ENCODE results near the gene SLC16A3. TPM values are rescaled to one million over a fixed set of nuclear protein-coding genes. Genes with fewer than 3 reads are reported as not detected.

Gene SLC16A3
- total RNA-seq, 1 experiment from 2014 or later = 22.2 TPM

- DNase-seq (ENCODE audit: low spot score) = peak; percentile 94
These were observed 38.9 kb downstream of the SLC16A3 start for GRCh38 chr17:82267575-82268379.

GRCh38 chr17:82269138-82269881, 40.5 kb downstream of the SLC16A3 start:
- DNase-seq (ENCODE audit: low spot score) = no peak

GRCh38 chr17:82269882-82270500, 41.1 kb downstream of the SLC16A3 start:
- DNase-seq (ENCODE audit: low spot score) = no peak

GRCh38 chr17:82270651-82271050, 41.8 kb downstream of the SLC16A3 start:
- no peak for DNase-seq (ENCODE audit: low spot score)

GRCh38 chr17:82271401-82271800, 42.6 kb downstream of the SLC16A3 start:
- no peak for DNase-seq (ENCODE audit: low spot score)

- no peak for DNase-seq (ENCODE audit: low spot score)
These were observed 43.9 kb downstream of the SLC16A3 start for GRCh38 chr17:82272495-82273326.

- peak; percentile 80 for DNase-seq (ENCODE audit: low spot score)
These were observed 44.7 kb downstream of the SLC16A3 start, which contains the start of gene CSNK1D for GRCh38 chr17:82273327-82274133. Gene CSNK1D (minus strand): TSS chr17:82273700. CDS start chr17:82273381, 319 bp downstream.

GRCh38 chr17:82274134-82275020, 45.5 kb downstream of the SLC16A3 start:
- no peak for DNase-seq (ENCODE audit: low spot score)

GRCh38 chr17:82275326-82275725, 46.5 kb downstream of the SLC16A3 start:
- DNase-seq (ENCODE audit: low spot score) = no peak

GRCh38 chr17:82276938-82277337, 48.1 kb downstream of the SLC16A3 start:
- DNase-seq (ENCODE audit: low spot score) = no peak

GRCh38 chr17:82277851-82278250, 49.0 kb downstream of the SLC16A3 start:
- DNase-seq (ENCODE audit: low spot score) = no peak

GRCh38 chr17:82278308-82278707, 49.5 kb downstream of the SLC16A3 start:
- no peak for DNase-seq (ENCODE audit: low spot score)

GRCh38 chr17:82278786-82279391, 50.0 kb downstream of the SLC16A3 start:
- DNase-seq (ENCODE audit: low spot score) = no peak

- DNase-seq (ENCODE audit: low spot score) = no peak
These were observed 51.7 kb downstream of the SLC16A3 start for GRCh38 chr17:82280537-82280936.

GRCh38 chr17:82281076-82281475, 52.2 kb downstream of the SLC16A3 start:
- no peak for DNase-seq (ENCODE audit: low spot score)

GRCh38 chr17:82281502-82282238, 52.8 kb downstream of the SLC16A3 start:
- DNase-seq (ENCODE audit: low spot score) = peak; percentile 86

- no peak for DNase-seq (ENCODE audit: low spot score)
These were observed 53.7 kb downstream of the SLC16A3 start for GRCh38 chr17:82282239-82283207.

All from H4 (cell line).